HCT116 (cell line): ENCODE data around the gene RIPK3. TPM values are rescaled to one million over a fixed set of nuclear protein-coding genes. Genes with fewer than 3 reads are reported as not detected.

Source experiments
- ATAC-seq: fragments of 200-7000 bp; cut with Tn5 transposase; 2 replicates; pipeline ENCODE4 v1.9.1; 2020; ENCODE audit warnings: mild to moderate bottlenecking, moderate library complexity
- BruUV-seq: library from RNA; stranded (reverse); fragments of 400-500 nt; replicated peaks from 2 replicates; lab custom pipeline; 2021; lab: Mats Ljungman, UMichigan
- CTCF ChIA-PET: fragments of 300-600 bp; sonication (Branson Sonifier 250); formaldehyde crosslinking; loops from one replicate; lab custom pipeline; 2021; ENCODE audit warnings: antibody characterized with exemption; lab: Charles Lee
- POLR2A ChIA-PET: fragments of 300-600, 350-600 bp; sonication (Branson Sonifier 250); formaldehyde crosslinking; loops from one replicate; lab custom pipeline; 2021; ENCODE audit warnings: antibody characterized with exemption; lab: Charles Lee
- RAD21 ChIA-PET, 2 experiments: fragments of 300-600 bp; sonication (Branson Sonifier 250); formaldehyde crosslinking; loops; one replicate each; lab custom pipeline; 2023; ENCODE audit warnings: low total read pairs in 2 of 2; ENCODE audit not compliant: uncharacterized antibody in 2 of 2, unreplicated experiment in 2 of 2, low non-redundant PET in 1 of 2; lab: Charles Lee
- DNase-seq: peaks from one replicate; pipeline ENCODE4 v3.0.0-alpha.2; 2010; ENCODE audit warnings: low read depth, low spot score
- H2AFZ ChIP-seq: fragments of 200-600 bp; shearing (Covaris generic), sonication (generic); 2 replicates; pipeline ENCODE4 v1.6.1; 2017; ENCODE audit warnings: low read depth, mixed run types, mixed read lengths, antibody characterized with exemption, low read length; ENCODE audit not compliant: poor library complexity, severe bottlenecking
- H3K27ac ChIP-seq: 2 replicates; pipeline ENCODE4 v1.5.1; 2012; ENCODE audit warnings: low read depth, low read length
- H3K27me3 ChIP-seq: fragments of 200-600 bp; sonication (generic); 2 replicates; pipeline ENCODE4 v1.6.1; 2016; ENCODE audit warnings: mixed run types, low read length, mixed read lengths; ENCODE audit not compliant: insufficient read depth
- H3K36me3 ChIP-seq, 2 experiments: fragments of 200-500 bp in 1 of 2; fragments of 200-600 bp in 1 of 2; sonication (Bioruptor generic) in 1 of 2; sonication (generic) in 1 of 2; 2 replicates each; pipeline versions ENCODE4 v1.5.1 to v1.6.1; 2014 to 2016; ENCODE audit warnings: low read length in 2 of 2, inconsistent platforms in 1 of 2, mixed read lengths in 1 of 2, mixed run types in 1 of 2; ENCODE audit not compliant: insufficient read depth in 2 of 2, control insufficient read depth in 1 of 2
- H3K4me1 ChIP-seq, 2 experiments: fragments of 200-600 bp in 1 of 2; sonication (generic) in 1 of 2; 2 replicates each; pipeline versions ENCODE4 v1.5.1 to v1.6.1; 2012 to 2017; ENCODE audit warnings: low read length in 2 of 2, inconsistent platforms in 1 of 2, mild to moderate bottlenecking in 1 of 2, mixed read lengths in 1 of 2, mixed run types in 1 of 2, moderate library complexity in 1 of 2; ENCODE audit not compliant: insufficient read depth in 2 of 2, control insufficient read depth in 1 of 2
- H3K4me2 ChIP-seq: fragments of 200-600 bp; sonication (generic); 2 replicates; pipeline ENCODE4 v1.6.1; 2017; ENCODE audit warnings: mixed run types, low read length, mixed read lengths
- H3K4me3 ChIP-seq, 2 experiments: fragments of 200-600 bp in 1 of 2; sonication (generic) in 1 of 2; replicated peaks in 1 of 2; 2 replicates each; pipeline ENCODE4 v1.5.1; 2011 to 2016; ENCODE audit warnings: low read length in 2 of 2, control low read depth in 1 of 2, low read depth in 1 of 2, mild to moderate bottlenecking in 1 of 2, mixed read lengths in 1 of 2, mixed run types in 1 of 2
- H3K79me2 ChIP-seq: fragments of 200-600 bp; sonication (generic); 2 replicates; pipeline ENCODE4 v1.6.1; 2017; ENCODE audit warnings: mild to moderate bottlenecking, mixed run types, low read length, moderate library complexity, mixed read lengths; ENCODE audit not compliant: insufficient read depth
- H3K9ac ChIP-seq: fragments of 200-600 bp; sonication (generic); 2 replicates; pipeline ENCODE4 v1.6.1; 2016; ENCODE audit warnings: low read length, mixed read lengths
- H3K9me2 ChIP-seq: fragments of 200-600 bp; sonication (generic), shearing (Covaris generic); 2 replicates; pipeline ENCODE4 v1.6.1; 2017; ENCODE audit warnings: mixed run types, mild to moderate bottlenecking, moderate library complexity; ENCODE audit not compliant: insufficient read depth
- H3K9me3 ChIP-seq, 2 experiments: fragments of 200-500 bp in 1 of 2; fragments of 200-600 bp in 1 of 2; sonication (Bioruptor generic) in 1 of 2; sonication (generic) in 1 of 2; 2 replicates each; pipeline ENCODE4 v1.6.1; 2014 to 2017; ENCODE audit warnings: low read length in 2 of 2, mixed read lengths in 2 of 2, inconsistent platforms in 1 of 2, low read depth in 1 of 2, mild to moderate bottlenecking in 1 of 2, mixed run types in 1 of 2, moderate library complexity in 1 of 2; ENCODE audit not compliant: control insufficient read depth in 1 of 2, insufficient read depth in 1 of 2
- H4K20me1 ChIP-seq: fragments of 200-600 bp; sonication (generic), shearing (Covaris generic); 2 replicates; pipeline ENCODE4 v1.6.1; 2017; ENCODE audit warnings: mixed run types, mild to moderate bottlenecking, moderate library complexity; ENCODE audit not compliant: insufficient read depth
- CEBPB ChIP-seq: IDR thresholded peaks from 2 replicates; pipeline ENCODE4 v1.6.1; 2012; ENCODE audit warnings: low read depth
- EGR1 ChIP-seq: IDR thresholded peaks from 2 replicates; pipeline ENCODE4 v1.6.1; 2012; ENCODE audit warnings: low read depth
- ELF1 ChIP-seq: IDR thresholded peaks from 2 replicates; pipeline ENCODE4 v1.6.1; 2012; ENCODE audit warnings: low read depth, borderline replicate concordance
- EZH2phosphoT487 ChIP-seq: fragments of 200-600 bp; IDR thresholded peaks from 2 replicates; pipeline ENCODE4 v1.6.1; 2018; ENCODE audit warnings: antibody characterized with exemption, borderline replicate concordance
- POLR2A ChIP-seq: IDR thresholded peaks from 2 replicates; pipeline ENCODE4 v1.7.0; 2011; ENCODE audit warnings: borderline replicate concordance; ENCODE audit not compliant: insufficient read depth, insufficient read length; ENCODE audit errors: extremely low read depth
- POLR2AphosphoS5 ChIP-seq: IDR thresholded peaks from 2 replicates; pipeline ENCODE4 v1.6.1; 2011; ENCODE audit warnings: mild to moderate bottlenecking, low read depth, low read length, moderate library complexity
- SP1 ChIP-seq: IDR thresholded peaks from 2 replicates; pipeline ENCODE4 v1.6.1; 2012; ENCODE audit warnings: low read depth
- SRF ChIP-seq: IDR thresholded peaks from 2 replicates; pipeline ENCODE4 v1.6.1; 2012; ENCODE audit warnings: low read depth
- YY1 ChIP-seq: IDR thresholded peaks from 2 replicates; pipeline ENCODE4 v1.6.1; 2011; ENCODE audit warnings: low read length, low read depth, moderate library complexity, mild to moderate bottlenecking; ENCODE audit not compliant: insufficient replicate concordance; ENCODE audit errors: extremely low read depth
- ZNF274 ChIP-seq: fragments of 200-500 bp; sonication (Bioruptor generic); IDR thresholded peaks from 2 replicates; pipeline ENCODE4 v1.6.1; 2014; ENCODE audit warnings: mild to moderate bottlenecking, low read depth, low read length, inconsistent platforms
- intact Hi-C: fragments of 100-400 bp; cut with micrococcal nuclease; formaldehyde crosslinking; loops from 2 replicates; pipeline ENCODE4 v1.10.0; 2022
- total RNA-seq: library from RNA; stranded (reverse); gene quantifications from one replicate; pipeline ENCODE4 v1.2.1, GENCODE V29; 2021; ENCODE audit not compliant: unreplicated experiment
- TF ChIP-seq, protein P1 (sequence below): IDR thresholded peaks from 2 replicates; pipeline ENCODE4 v1.6.1; 2012
- TF ChIP-seq, protein P2 (sequence below): IDR thresholded peaks from 2 replicates; pipeline ENCODE4 v1.6.1; 2012; ENCODE audit warnings: low read depth

Gene RIPK3
- total RNA-seq, 1 experiment from 2014 or later = not detected

DNA sequence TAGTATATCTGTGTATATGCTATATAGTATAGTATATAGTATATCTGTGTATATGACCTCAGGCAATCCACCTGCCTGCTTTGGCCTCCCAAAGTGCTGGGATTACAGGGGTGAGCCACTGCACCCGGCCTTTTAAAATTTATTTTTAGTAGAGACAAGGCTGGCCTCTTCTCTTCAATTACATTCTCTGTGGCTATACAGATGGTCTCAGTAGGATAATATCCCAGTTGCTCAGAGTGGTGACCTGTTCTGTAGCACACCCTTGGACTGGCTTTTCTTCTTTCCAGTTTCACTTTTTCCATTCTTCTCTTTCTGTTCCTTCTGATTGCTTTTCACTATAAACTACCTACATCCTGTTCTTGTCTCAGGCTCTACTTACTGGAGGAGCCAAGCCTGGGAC is 25.1 kb upstream of the RIPK3 start:
- ChIA-PET CTCF (interaction anchor here (1.0 to 2.3 kb wide), 5 partner anchors 32 to 77 kb away, joined by 5 to 84 read pairs (median 11); partner anchors contain the start of genes CIDEB and SDR39U1), RAD21 (interaction anchor here in 1 of 2 experiments (2.2 kb wide), 1 partner anchor 67 kb away, joined by 18 read pairs; no protein-coding TSS in a partner anchor), POLR2A (interaction anchor here (1.1 to 2.2 kb wide), 2 partner anchors 66 to 72 kb away, joined by 3 to 33 read pairs; partner anchors contain the start of genes CBLN3 and KHNYN)
- Histone ChIP-seq H2AFZ (peak overlapping the region; percentile 78), H3K27me3 (no peaks in the 10 kb centered on the region), H3K4me1 (peaks cover 15 to 33% of the 10 kb centered on the region in 2 experiments), H3K36me3 (no peaks in the 10 kb centered on the region), H3K9me2 (no peaks in the 10 kb centered on the region), H3K27ac (peak overlapping the region; percentile 89; the same call in 1 of the 2 replicates), H3K79me2 (no peaks in the 10 kb centered on the region), H4K20me1 (no peaks in the 10 kb centered on the region), H3K4me3 (peak overlapping the region in 1 of 2 experiments; percentile 64; a peak in 2 of 4 replicates), H3K4me2 (peak overlapping the region; percentile 97), H3K9ac (no peak overlapping the region), H3K9me3 (no peaks in the 10 kb centered on the region)
- no TSS peak for BruUV-seq
- TF ChIP-seq POLR2AphosphoS5 = no peak
- no peak for TF ChIP-seq EZH2phosphoT487
- no peak for TF ChIP-seq SP1
- no peak for TF ChIP-seq ELF1
- TF ChIP-seq, protein P1, sequence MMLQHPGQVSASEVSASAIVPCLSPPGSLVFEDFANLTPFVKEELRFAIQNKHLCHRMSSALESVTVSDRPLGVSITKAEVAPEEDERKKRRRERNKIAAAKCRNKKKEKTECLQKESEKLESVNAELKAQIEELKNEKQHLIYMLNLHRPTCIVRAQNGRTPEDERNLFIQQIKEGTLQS = no peak
- no peak for TF ChIP-seq ZNF274
- TF ChIP-seq CEBPB = no peak
- TF ChIP-seq POLR2A = no peak
- no peak for TF ChIP-seq SRF
- no peak for TF ChIP-seq EGR1
- TF ChIP-seq YY1 = no peak
- TF ChIP-seq, protein P2, sequence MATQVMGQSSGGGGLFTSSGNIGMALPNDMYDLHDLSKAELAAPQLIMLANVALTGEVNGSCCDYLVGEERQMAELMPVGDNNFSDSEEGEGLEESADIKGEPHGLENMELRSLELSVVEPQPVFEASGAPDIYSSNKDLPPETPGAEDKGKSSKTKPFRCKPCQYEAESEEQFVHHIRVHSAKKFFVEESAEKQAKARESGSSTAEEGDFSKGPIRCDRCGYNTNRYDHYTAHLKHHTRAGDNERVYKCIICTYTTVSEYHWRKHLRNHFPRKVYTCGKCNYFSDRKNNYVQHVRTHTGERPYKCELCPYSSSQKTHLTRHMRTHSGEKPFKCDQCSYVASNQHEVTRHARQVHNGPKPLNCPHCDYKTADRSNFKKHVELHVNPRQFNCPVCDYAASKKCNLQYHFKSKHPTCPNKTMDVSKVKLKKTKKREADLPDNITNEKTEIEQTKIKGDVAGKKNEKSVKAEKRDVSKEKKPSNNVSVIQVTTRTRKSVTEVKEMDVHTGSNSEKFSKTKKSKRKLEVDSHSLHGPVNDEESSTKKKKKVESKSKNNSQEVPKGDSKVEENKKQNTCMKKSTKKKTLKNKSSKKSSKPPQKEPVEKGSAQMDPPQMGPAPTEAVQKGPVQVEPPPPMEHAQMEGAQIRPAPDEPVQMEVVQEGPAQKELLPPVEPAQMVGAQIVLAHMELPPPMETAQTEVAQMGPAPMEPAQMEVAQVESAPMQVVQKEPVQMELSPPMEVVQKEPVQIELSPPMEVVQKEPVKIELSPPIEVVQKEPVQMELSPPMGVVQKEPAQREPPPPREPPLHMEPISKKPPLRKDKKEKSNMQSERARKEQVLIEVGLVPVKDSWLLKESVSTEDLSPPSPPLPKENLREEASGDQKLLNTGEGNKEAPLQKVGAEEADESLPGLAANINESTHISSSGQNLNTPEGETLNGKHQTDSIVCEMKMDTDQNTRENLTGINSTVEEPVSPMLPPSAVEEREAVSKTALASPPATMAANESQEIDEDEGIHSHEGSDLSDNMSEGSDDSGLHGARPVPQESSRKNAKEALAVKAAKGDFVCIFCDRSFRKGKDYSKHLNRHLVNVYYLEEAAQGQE = no peak
- intact Hi-C loops = loop anchor here (1.0 kb wide), 3 partner anchors 47 to 71 kb away; no protein-coding TSS in a partner anchor
- DNase-seq = no peak
- no peak for ATAC-seq
